Left ventricle myocardium superior (tissue), 1 donor: ENCODE results near the gene SETD1B. TPM values are rescaled to one million over a fixed set of nuclear protein-coding genes. Genes with fewer than 3 reads are reported as not detected.
"Not testable (repeated sequence)": the region's sequence is repeated elsewhere in the genome, so short reads cannot be mapped to it uniquely, and the experiment has no call there.

Experiments used
- ATAC-seq: fragments of 200-7000 bp; cut with Tn5 transposase; one replicate; pipeline ENCODE4 v1.9.1; 2020; ENCODE audit warnings: mild to moderate bottlenecking, moderate library complexity
- DNase-seq: peaks from one replicate; pipeline ENCODE4 v3.0.0-alpha.2; 2020
- intact Hi-C: fragments of 100-400 bp; cut with micrococcal nuclease; formaldehyde crosslinking; loops from one replicate; pipeline ENCODE4 v1.11.0; 2022
- total RNA-seq: library from RNA; stranded (reverse); fragmentation: NEBNext Ultra II Directional; extraction: Animal tissue kit (Norgen Biotek cat#: 25700); gene quantifications from one replicate; pipeline ENCODE4 v1.2.1, GENCODE V29; 2021
- donor health status: DM: no; HTN: yes; CAD: no; lungs with severe emphysema.

Gene SETD1B
- total RNA-seq, 1 donor from 2014 or later, result 9.0 TPM

GRCh38 chr12:121861636-121862254, 57.9 kb downstream of the SETD1B start:
- intact Hi-C loops, result no loop called here

GRCh38 chr12:121866331-121866730, 62.5 kb downstream of the SETD1B start:
- intact Hi-C loops, result no loop called here
- DNase-seq (no peak), ATAC-seq (no peak)

More at GRCh38 chr12:121861636-121862254, 57.9 kb downstream of the SETD1B start:
- DNase-seq (no peak), ATAC-seq (no peak)

GRCh38 chr12:121869229-121869628, 65.4 kb downstream of the SETD1B start:
- intact Hi-C loops, ATAC-seq, DNase-seq: not testable (repeated sequence)

GRCh38 chr12:121871467-121871866, 67.7 kb downstream of the SETD1B start:
- intact Hi-C loops, result no loop called here
- ATAC-seq (no peak), DNase-seq (no peak)

- ATAC-seq (peak; percentile 59), DNase-seq (peak; percentile 44)
- intact Hi-C loops, result no loop called here
Measured at GRCh38 chr12:121872546-121873215, 68.9 kb downstream of the SETD1B start.

GRCh38 chr12:121873216-121873569, 69.4 kb downstream of the SETD1B start:
- intact Hi-C loops, result no loop called here
- DNase-seq, result no peak
- peak; percentile 43 for ATAC-seq

- intact Hi-C loops, result no loop called here
- DNase-seq (no peak), ATAC-seq (no peak)
Measured at GRCh38 chr12:121874071-121874470, 70.3 kb downstream of the SETD1B start.

GRCh38 chr12:121875582-121875981, 71.8 kb downstream of the SETD1B start:
- DNase-seq (no peak), ATAC-seq (no peak)
- intact Hi-C loops, result no loop called here

- ATAC-seq, intact Hi-C loops: not testable (repeated sequence)
Measured at GRCh38 chr12:121876080-121876447, 72.3 kb downstream of the SETD1B start.

More at GRCh38 chr12:121876080-121876447, 72.3 kb downstream of the SETD1B start:
- not testable (repeated sequence) for DNase-seq

Other genes starting within 250 kb of the SETD1B start
- 14.1 TPM for gene KDM2B, start 223.0 kb upstream of the SETD1B start, total RNA-seq
- 10.1 TPM for gene ORAI1, start 177.5 kb upstream of the SETD1B start, total RNA-seq
- not detected for gene MORN3, start 134.4 kb upstream of the SETD1B start, total RNA-seq
- gene TMEM120B, start 91.3 kb upstream of the SETD1B start, total RNA-seq, result 9.9 TPM
- 48.3 TPM for gene RHOF, start 10.3 kb upstream of the SETD1B start, total RNA-seq
- 2.2 TPM for gene HPD, start 54.9 kb downstream of the SETD1B start, total RNA-seq
- gene PSMD9, start 84.8 kb downstream of the SETD1B start, total RNA-seq, result 30.3 TPM
- 0.92 TPM for gene CFAP251, start 114.6 kb downstream of the SETD1B start, total RNA-seq
- gene BCL7A, start 217.9 kb downstream of the SETD1B start, total RNA-seq, result 17.5 TPM